Erythroblast (primary cell): ENCODE results near the gene CRB1.
"Not testable (repeated sequence)": the region's sequence is repeated elsewhere in the genome, so short reads cannot be mapped to it uniquely, and the experiment has no call there.

ENCODE experiments used
- GATA1 ChIP-seq: IDR thresholded peaks from 2 replicates; pipeline ENCODE4 v1.6.1; 2011; ENCODE audit warnings: low read depth, mild to moderate bottlenecking, control low read depth, low read length, moderate library complexity
- POLR2A ChIP-seq: IDR thresholded peaks from 2 replicates; pipeline ENCODE4 v1.6.1; 2011; ENCODE audit warnings: mild to moderate bottlenecking, low read length

DNA sequence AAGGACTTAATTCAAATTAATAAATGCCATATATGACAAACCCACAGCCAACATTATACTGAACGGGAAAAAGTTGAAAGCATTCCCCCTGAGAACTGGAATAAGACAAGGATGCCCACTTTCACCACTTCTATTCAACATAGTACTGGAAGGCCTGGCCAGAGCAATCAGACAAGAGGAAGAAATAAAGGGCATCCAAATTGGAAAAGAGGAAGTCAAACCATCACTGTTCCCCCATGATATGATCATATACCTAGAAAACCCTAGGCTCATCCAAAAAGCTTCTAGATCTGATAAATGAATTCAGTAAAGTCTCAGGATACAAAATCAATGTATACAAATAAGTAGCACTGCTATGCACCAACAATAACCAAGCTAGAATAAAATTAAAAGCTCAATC lies 223.5 kb downstream of the CRB1 start:
- not testable (repeated sequence) for TF ChIP-seq POLR2A, GATA1
